Activated CD4-positive, alpha-beta T cell treated with anti-CD3 and anti-CD28 coated beads for 48 hours (primary cell): ENCODE results near the gene MSH2.
"Not testable (repeated sequence)": the region's sequence is repeated elsewhere in the genome, so short reads cannot be mapped to it uniquely, and the experiment has no call there.

ENCODE experiments used
- DNase-seq: peaks from one replicate; pipeline ENCODE4 v3.0.0-alpha.2; 2020

Gene MSH2

GRCh38 chr2:47402805-47403608 is at the start of gene MSH2:
Gene MSH2, plus strand, starts transcription at chr2:47403156. Its CDS starts 36 bp downstream, at chr2:47403192.
- DNase-seq, result peak; percentile 96

GRCh38 chr2:47354013-47354847 is 48.7 kb upstream of the MSH2 start:
- no peak for DNase-seq

GRCh38 chr2:47354848-47355204 is 48.1 kb upstream of the MSH2 start:
- no peak for DNase-seq

- no peak for DNase-seq
Observed at GRCh38 chr2:47357483-47357882, 45.5 kb upstream of the MSH2 start.

GRCh38 chr2:47359375-47359868 is 43.5 kb upstream of the MSH2 start:
- DNase-seq, result no peak

- DNase-seq, result no peak
Observed at GRCh38 chr2:47360283-47360682, 42.7 kb upstream of the MSH2 start.

- DNase-seq, result peak; percentile 14
Observed at GRCh38 chr2:47360927-47361326, 42.0 kb upstream of the MSH2 start.

- not testable (repeated sequence) for DNase-seq
Observed at GRCh38 chr2:47361505-47362229, 41.3 kb upstream of the MSH2 start.

GRCh38 chr2:47373747-47374146 is 29.2 kb upstream of the MSH2 start:
- no peak for DNase-seq

- no peak for DNase-seq
Observed at GRCh38 chr2:47375307-47375706, 27.6 kb upstream of the MSH2 start.

GRCh38 chr2:47379384-47379783 is 23.6 kb upstream of the MSH2 start:
- no peak for DNase-seq

GRCh38 chr2:47381408-47381807 is 21.5 kb upstream of the MSH2 start:
- DNase-seq, result no peak

GRCh38 chr2:47386551-47386950 is 16.4 kb upstream of the MSH2 start:
- DNase-seq, result no peak

- DNase-seq, result no peak
Observed at GRCh38 chr2:47388888-47389287, 14.1 kb upstream of the MSH2 start.

- DNase-seq, result no peak
Observed at GRCh38 chr2:47389692-47390091, 13.3 kb upstream of the MSH2 start.

GRCh38 chr2:47401789-47402554 is 984 bp upstream of the MSH2 start:
- DNase-seq, result no peak

- no peak for DNase-seq
Observed at GRCh38 chr2:47402555-47402804, 476 bp upstream of the MSH2 start.

- DNase-seq, result no peak
Observed at GRCh38 chr2:47403609-47404193, 745 bp downstream of the MSH2 start.

- DNase-seq, result no peak
Observed at GRCh38 chr2:47404356-47404755, 1.4 kb downstream of the MSH2 start.

GRCh38 chr2:47405757-47406156 is 2.8 kb downstream of the MSH2 start:
- DNase-seq, result no peak

- DNase-seq, result not testable (repeated sequence)
Observed at GRCh38 chr2:47406649-47407330, 3.8 kb downstream of the MSH2 start.

GRCh38 chr2:47407976-47408375 is 5.0 kb downstream of the MSH2 start:
- DNase-seq, result not testable (repeated sequence)
